Measurements from ENCODE around the gene TCEANC2.

TCEANC2 gene

DNA sequence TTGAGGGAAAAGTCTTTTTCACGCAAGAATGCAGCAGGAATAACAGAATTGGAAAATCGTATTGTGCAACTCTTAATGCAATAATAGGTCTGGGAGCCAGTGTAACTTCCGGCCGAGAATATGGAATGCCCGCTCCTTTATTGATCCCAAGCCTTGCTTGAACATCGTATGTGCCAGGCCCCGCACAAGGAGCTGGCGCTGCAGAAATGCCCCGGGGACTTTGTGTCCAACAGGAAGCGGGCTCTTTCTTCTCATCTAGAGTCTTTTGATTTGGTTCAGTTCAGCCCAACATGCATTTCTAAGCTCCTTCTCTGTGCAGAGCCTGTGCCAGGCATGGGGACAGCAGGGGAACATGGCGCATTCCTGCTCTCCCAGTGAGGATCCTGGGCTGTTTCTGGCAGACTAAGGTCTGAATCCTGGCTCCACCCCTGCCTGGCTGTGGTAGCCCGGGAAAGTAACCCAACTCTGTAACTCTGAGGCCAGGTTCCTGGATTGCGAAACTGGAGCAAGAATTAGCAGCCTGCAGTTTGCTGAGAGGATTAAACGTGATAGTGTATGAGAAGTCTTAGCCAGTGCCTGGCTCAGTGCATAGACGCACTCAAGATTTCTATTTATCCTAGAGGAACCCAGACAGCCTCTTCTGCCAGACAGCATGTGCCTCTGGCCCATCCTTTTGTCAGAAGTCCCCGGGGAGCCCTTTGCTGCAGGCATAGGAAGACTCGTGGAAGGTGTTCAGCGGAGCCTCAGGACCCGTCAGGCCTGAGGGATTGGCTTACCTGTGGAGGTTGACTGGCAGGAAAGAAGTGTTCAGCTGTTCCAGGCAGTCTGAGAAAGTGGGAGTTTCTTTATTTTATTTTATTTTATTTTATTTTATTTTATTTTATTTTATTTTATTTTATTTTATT is 100.4 kb downstream of the TCEANC2 start:
- peak; percentile 74 for DNase-seq (ENCODE audit: low read depth)
- H3K4me3 ChIP-seq (ENCODE audit: control insufficient read depth, low read depth, low read length), result peak overlapping the region; percentile 12
- TF ChIP-seq, protein P1, sequence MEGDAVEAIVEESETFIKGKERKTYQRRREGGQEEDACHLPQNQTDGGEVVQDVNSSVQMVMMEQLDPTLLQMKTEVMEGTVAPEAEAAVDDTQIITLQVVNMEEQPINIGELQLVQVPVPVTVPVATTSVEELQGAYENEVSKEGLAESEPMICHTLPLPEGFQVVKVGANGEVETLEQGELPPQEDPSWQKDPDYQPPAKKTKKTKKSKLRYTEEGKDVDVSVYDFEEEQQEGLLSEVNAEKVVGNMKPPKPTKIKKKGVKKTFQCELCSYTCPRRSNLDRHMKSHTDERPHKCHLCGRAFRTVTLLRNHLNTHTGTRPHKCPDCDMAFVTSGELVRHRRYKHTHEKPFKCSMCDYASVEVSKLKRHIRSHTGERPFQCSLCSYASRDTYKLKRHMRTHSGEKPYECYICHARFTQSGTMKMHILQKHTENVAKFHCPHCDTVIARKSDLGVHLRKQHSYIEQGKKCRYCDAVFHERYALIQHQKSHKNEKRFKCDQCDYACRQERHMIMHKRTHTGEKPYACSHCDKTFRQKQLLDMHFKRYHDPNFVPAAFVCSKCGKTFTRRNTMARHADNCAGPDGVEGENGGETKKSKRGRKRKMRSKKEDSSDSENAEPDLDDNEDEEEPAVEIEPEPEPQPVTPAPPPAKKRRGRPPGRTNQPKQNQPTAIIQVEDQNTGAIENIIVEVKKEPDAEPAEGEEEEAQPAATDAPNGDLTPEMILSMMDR (conservative IDR thresholded peaks at IDR 0.05; ENCODE audit: control insufficient read depth, insufficient read depth, low read depth, low read length), result no peak
